Prostate gland (tissue), 2 donors: ENCODE results near the gene BLM. TPM values are rescaled to one million over a fixed set of nuclear protein-coding genes. Genes with fewer than 3 reads are reported as not detected.
"Not testable (repeated sequence)": the region's sequence is repeated elsewhere in the genome, so short reads cannot be mapped to it uniquely, and the experiment has no call there.

Experiments
- DNase-seq: peaks from one replicate; pipeline ENCODE4 v3.0.0-alpha.2; 2019; ENCODE audit warnings: low spot score
- H3K27ac ChIP-seq, 2 donors: fragments of 200-600 bp; sonication (generic); 2 replicates each; pipeline ENCODE4 v1.5.1; 2017 to 2019
- H3K27me3 ChIP-seq: fragments of 200-600 bp; sonication (generic); replicated peaks from 2 replicates; pipeline ENCODE4 v1.5.1; 2019; ENCODE audit not compliant: insufficient read depth
- H3K36me3 ChIP-seq, 2 donors: fragments of 200-600 bp; sonication (generic); 1 replicate in 1 of 2; 2 replicates in 1 of 2; pipeline versions ENCODE4 v1.5.1 to v1.8.1; 2017 to 2019
- H3K4me1 ChIP-seq: fragments of 200-600 bp; sonication (generic); replicated peaks from 2 replicates; pipeline ENCODE4 v1.5.1; 2019
- H3K4me3 ChIP-seq, 2 donors: fragments of 200-600 bp; sonication (generic); 2 replicates each; pipeline ENCODE4 v1.5.1; 2017 to 2019
- H3K9me3 ChIP-seq: fragments of 200-600 bp; sonication (generic); 2 replicates; pipeline ENCODE4 v1.5.1; 2017
- POLR2A ChIP-seq: fragments of 450-650 bp; IDR thresholded peaks from one replicate; pipeline ENCODE4 v1.6.1; 2016; ENCODE audit warnings: antibody characterized with exemption, mild to moderate bottlenecking
- POLR2AphosphoS5 ChIP-seq: sonication (generic); formaldehyde crosslinking; IDR thresholded peaks from one replicate; pipeline ENCODE4 v1.6.1; 2017; ENCODE audit warnings: antibody characterized with exemption
- WGBS: methylation state at CpG from one replicate; pipeline ENCODE4 v1.1.5; 2018; 5-methylcytosine and 5-hydroxymethylcytosine counted together
- intact Hi-C: fragments of 100-400 bp; cut with DNase I; formaldehyde crosslinking; loops from one replicate; pipeline ENCODE4 v1.14.2; 2022
- total RNA-seq, 2 donors: library from RNA; depleted of rRNA; stranded (reverse); fragments of >200 nt; gene quantifications; one replicate each; pipeline ENCODE4 v1.1.0, GENCODE V29; 2016
- TF ChIP-seq, protein P1 (sequence below), 4 experiments: fragments of 200-600 bp in 2 of 4; fragments of 450-650 bp in 2 of 4; sonication (generic) in 2 of 4; IDR thresholded peaks; 1 replicate in 3 of 4; 2 replicates in 1 of 4; pipeline ENCODE4 v1.5.1; 2016 to 2019; ENCODE audit warnings: antibody characterized with exemption in 4 of 4, mild to moderate bottlenecking in 2 of 4, moderate library complexity in 2 of 4

The BLM gene
- total RNA-seq, 2 donors from 2014 or later: 1.4 to 4.9 TPM

DNA sequence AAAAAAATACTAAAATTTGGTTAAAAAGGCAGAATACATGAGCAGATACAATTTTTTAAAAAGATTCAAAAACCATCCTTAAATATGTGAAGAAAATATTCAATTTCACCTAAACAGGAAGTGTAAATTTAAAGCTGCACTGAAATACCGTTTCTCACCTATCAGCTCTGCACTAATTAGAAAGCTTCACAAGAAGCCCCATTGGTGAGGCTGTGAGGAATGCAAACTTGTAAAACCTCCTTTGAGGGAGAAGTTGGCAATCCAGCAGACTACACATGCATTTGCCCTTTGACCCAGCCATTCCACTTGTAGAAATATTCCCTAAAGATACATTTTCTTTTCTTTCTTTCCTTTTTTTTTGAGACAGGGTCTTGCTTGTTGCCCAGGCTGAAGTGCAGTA, 18.8 kb downstream of the BLM start:
- Histone ChIP-seq H3K4me3 (no peak overlapping the region), H3K27me3 (no peaks in the 10 kb centered on the region), H3K27ac (no peak overlapping the region), H3K36me3 (no peaks in the 10 kb centered on the region), H3K4me1 (no peaks in the 10 kb centered on the region), H3K9me3 (no peaks in the 10 kb centered on the region)
- WGBS: 77% methylated on average over 1 of the region's 1 CpG
- no peak for TF ChIP-seq POLR2AphosphoS5
- TF ChIP-seq POLR2A: no peak
- TF ChIP-seq, protein P1, sequence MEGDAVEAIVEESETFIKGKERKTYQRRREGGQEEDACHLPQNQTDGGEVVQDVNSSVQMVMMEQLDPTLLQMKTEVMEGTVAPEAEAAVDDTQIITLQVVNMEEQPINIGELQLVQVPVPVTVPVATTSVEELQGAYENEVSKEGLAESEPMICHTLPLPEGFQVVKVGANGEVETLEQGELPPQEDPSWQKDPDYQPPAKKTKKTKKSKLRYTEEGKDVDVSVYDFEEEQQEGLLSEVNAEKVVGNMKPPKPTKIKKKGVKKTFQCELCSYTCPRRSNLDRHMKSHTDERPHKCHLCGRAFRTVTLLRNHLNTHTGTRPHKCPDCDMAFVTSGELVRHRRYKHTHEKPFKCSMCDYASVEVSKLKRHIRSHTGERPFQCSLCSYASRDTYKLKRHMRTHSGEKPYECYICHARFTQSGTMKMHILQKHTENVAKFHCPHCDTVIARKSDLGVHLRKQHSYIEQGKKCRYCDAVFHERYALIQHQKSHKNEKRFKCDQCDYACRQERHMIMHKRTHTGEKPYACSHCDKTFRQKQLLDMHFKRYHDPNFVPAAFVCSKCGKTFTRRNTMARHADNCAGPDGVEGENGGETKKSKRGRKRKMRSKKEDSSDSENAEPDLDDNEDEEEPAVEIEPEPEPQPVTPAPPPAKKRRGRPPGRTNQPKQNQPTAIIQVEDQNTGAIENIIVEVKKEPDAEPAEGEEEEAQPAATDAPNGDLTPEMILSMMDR (IDR thresholded peaks at IDR 0.05): no peak
- no peak for DNase-seq
- intact Hi-C loops: no loop called here

DNA sequence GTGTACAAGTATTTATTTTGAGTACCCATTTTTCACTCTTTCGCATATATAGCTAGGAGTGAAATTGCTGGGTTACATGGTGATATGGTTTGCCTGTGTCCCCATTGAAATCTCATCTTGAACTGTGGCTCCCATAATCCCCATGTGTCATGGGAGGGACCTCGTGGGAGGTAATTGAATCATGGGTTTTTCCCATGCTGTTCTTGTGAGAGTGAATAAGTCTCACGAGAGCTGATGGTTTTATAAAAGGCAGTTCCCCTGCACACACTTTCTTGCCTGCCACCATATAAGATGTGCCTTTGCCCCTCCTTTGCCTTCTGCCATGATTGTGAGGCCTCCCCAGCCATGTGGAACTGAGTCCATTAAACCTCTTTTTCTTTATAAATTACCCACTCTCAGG, 23.4 kb downstream of the BLM start:
- H3K9me3 ChIP-seq, H3K36me3 ChIP-seq, intact Hi-C loops, H3K4me3 ChIP-seq, DNase-seq, H3K27me3 ChIP-seq, H3K4me1 ChIP-seq, H3K27ac ChIP-seq: not testable (repeated sequence)
- WGBS: 95% methylated on average over 3 of the region's 3 CpGs

DNA sequence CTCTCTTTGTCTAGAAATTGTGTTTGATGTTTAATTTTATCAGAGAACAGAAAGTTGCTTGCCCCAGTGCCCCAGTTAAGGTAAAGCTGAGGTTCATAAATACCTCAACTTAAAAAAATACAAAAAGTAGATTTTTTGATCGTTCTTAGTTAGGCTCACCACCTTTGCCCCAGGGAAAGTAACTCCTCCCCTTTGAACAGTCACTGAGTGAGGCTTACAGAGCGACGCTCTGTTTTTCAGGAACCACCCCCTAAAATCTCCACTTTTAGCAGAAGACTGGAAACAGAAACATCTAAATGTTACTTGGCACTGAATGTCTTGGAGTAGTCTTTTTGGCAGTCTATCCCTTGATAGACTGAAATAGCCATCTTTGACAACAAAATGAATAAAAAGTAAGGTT, 24.9 kb downstream of the BLM start:
- no peaks in the 10 kb centered on the region for H3K27me3 ChIP-seq
- H3K36me3 ChIP-seq: no peaks in the 10 kb centered on the region
- no peaks in the 10 kb centered on the region for H3K4me1 ChIP-seq
- no peak overlapping the region for H3K4me3 ChIP-seq
- no peak for DNase-seq
- TF ChIP-seq POLR2A: no peak
- no peaks in the 10 kb centered on the region for H3K9me3 ChIP-seq
- 58% methylated on average over 3 of the region's 3 CpGs for WGBS
- H3K27ac ChIP-seq: no peak overlapping the region
- intact Hi-C loops: no loop called here

DNA sequence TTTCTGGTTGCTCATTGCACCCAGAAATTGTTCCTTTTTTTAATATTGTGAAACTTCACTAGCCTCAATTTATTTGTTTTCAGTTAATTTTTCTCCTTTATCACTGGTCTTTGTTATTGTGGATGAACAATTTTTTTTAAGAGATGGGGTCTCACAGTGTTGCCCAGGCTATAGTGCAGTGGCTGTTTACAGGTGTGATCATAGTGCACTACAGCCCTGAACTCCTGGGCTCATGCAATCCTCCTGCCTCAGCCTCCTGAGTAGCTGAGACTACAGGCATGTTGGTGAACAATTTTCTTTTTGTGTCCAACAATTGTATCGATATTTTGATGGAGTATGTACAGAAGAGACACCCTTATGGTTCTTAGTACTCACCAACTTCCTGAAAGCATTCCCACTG, 26.3 kb downstream of the BLM start:
- Histone ChIP-seq H3K27ac (no peak overlapping the region), H3K9me3 (no peaks in the 10 kb centered on the region), H3K27me3 (no peaks in the 10 kb centered on the region), H3K36me3 (no peaks in the 10 kb centered on the region), H3K4me3 (no peak overlapping the region), H3K4me1 (no peaks in the 10 kb centered on the region)
- WGBS: 96% methylated on average over 1 of the region's 1 CpG
- intact Hi-C loops: no loop called here
- TF ChIP-seq POLR2A (no peak), POLR2AphosphoS5 (no peak)
- TF ChIP-seq, protein P1 (IDR thresholded peaks at IDR 0.05): no peak
- DNase-seq: no peak

DNA sequence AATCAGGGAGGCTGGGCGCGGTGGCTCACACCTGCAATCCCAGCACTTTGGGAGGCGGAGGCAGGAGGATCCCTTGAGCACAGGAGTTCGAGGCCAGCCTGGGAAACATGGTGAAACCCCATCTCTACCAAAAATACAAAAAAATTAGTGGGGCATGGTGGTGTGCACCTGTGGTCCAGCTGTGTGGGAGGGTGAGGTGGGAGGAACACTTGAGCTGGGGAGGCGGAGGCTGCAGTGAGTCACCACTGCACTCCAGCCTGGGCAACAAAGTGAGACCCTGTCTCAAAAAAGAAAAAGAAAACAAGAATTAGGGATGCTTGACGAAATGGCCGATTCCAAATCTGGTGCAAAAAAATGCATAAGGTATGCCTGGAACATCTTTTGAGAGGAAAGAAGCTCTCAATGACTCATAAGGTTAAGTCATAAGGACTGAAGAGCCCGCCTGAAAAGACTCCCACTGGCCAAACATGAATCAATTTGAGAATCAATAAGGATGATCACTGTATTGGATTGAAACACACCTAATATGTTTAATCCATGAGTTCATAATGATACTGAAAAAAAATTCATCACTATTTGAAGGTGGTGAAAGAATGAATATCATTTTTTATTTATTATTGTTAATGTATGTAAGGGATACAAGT, 27.7 kb downstream of the BLM start:
- H3K9me3 ChIP-seq: no peaks in the 10 kb centered on the region
- WGBS: 98% methylated on average over 8 of the region's 8 CpGs

DNA sequence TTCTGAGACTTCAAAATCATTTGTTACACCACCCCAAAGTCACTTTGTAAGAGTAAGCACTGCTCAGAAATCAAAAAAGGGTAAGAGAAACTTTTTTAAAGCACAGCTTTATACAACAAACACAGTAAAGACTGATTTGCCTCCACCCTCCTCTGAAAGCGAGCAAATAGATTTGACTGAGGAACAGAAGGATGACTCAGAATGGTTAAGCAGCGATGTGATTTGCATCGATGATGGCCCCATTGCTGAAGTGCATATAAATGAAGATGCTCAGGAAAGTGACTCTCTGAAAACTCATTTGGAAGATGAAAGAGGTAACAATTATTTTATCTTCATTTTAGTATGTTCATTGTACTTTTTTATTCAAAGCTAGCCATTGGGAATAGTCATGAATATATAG, 32.6 kb downstream of the BLM start:
- WGBS: 89% methylated on average over 3 of the region's 3 CpGs

More for the DNA sequence above, 27.7 kb downstream of the BLM start:
- no peak overlapping the region for H3K4me3 ChIP-seq
- intact Hi-C loops: no loop called here
- H3K27ac ChIP-seq: no peak overlapping the region
- H3K36me3 ChIP-seq: no peaks in the 10 kb centered on the region
- no peak for TF ChIP-seq POLR2AphosphoS5
- no peak for TF ChIP-seq POLR2A
- TF ChIP-seq, protein P1 (IDR thresholded peaks at IDR 0.05): no peak
- H3K4me1 ChIP-seq: no peaks in the 10 kb centered on the region
- DNase-seq: no peak
- no peaks in the 10 kb centered on the region for H3K27me3 ChIP-seq

More for the DNA sequence above, 32.6 kb downstream of the BLM start:
- Histone ChIP-seq H3K36me3 (no peaks in the 10 kb centered on the region), H3K4me3 (no peak overlapping the region), H3K27ac (no peak overlapping the region), H3K27me3 (no peaks in the 10 kb centered on the region), H3K4me1 (no peaks in the 10 kb centered on the region), H3K9me3 (no peaks in the 10 kb centered on the region)
- intact Hi-C loops: no loop called here
- no peak for DNase-seq
- TF ChIP-seq, protein P1 (IDR thresholded peaks at IDR 0.05): no peak
- TF ChIP-seq POLR2AphosphoS5: no peak
- TF ChIP-seq POLR2A: no peak
